Daoy (cell line): ENCODE measurements around the gene DAP. TPM values are rescaled to one million over a fixed set of nuclear protein-coding genes. Genes with fewer than 3 reads are reported as not detected.

ENCODE experiments used
- DNase-seq: peaks from one replicate; pipeline ENCODE4 v3.0.0-alpha.2; 2015; ENCODE audit warnings: low read depth
- total RNA-seq: library from RNA; depleted of rRNA; stranded (reverse); fragments of >200 nt; shearing (Covaris generic); gene quantifications from 2 replicates; pipeline ENCODE4 v1.2.3, GENCODE V29; 2014

Gene DAP
- total RNA-seq, 1 experiment from 2014 or later: 19.1 TPM

GRCh38 chr5:10690460-10691440 is 70.3 kb downstream of the DAP start:
- DNase-seq: no peak

- peak; percentile 53 for DNase-seq
Observed at GRCh38 chr5:10689391-10690081, 71.5 kb downstream of the DAP start.

GRCh38 chr5:10688651-10689171 is 72.3 kb downstream of the DAP start:
- DNase-seq: no peak

- no peak for DNase-seq
Observed at GRCh38 chr5:10686890-10687289, 74.1 kb downstream of the DAP start.

- no peak for DNase-seq
Observed at GRCh38 chr5:10685115-10685521, 75.9 kb downstream of the DAP start.

GRCh38 chr5:10684303-10685086 is 76.5 kb downstream of the DAP start:
- DNase-seq: no peak

- DNase-seq: no peak
Observed at GRCh38 chr5:10682801-10683525, 78.1 kb downstream of the DAP start.

GRCh38 chr5:10681731-10682679 is 79.0 kb downstream of the DAP start:
- DNase-seq: no peak

GRCh38 chr5:10680876-10681481 is 80.1 kb downstream of the DAP start:
- DNase-seq: no peak

GRCh38 chr5:10679336-10679988 is 81.6 kb downstream of the DAP start:
- DNase-seq: no peak

GRCh38 chr5:10678244-10678643 is 82.8 kb downstream of the DAP start:
- no peak for DNase-seq

- no peak for DNase-seq
Observed at GRCh38 chr5:10677533-10677932, 83.5 kb downstream of the DAP start.

GRCh38 chr5:10676946-10677345 is 84.1 kb downstream of the DAP start:
- no peak for DNase-seq

- DNase-seq: peak; percentile 24
Observed at GRCh38 chr5:10676224-10676623, 84.8 kb downstream of the DAP start.

GRCh38 chr5:10675177-10675700 is 85.8 kb downstream of the DAP start:
- no peak for DNase-seq

- DNase-seq: no peak
Observed at GRCh38 chr5:10674582-10674981, 86.5 kb downstream of the DAP start.

GRCh38 chr5:10674096-10674495 is 86.9 kb downstream of the DAP start:
- no peak for DNase-seq

GRCh38 chr5:10673407-10673806 is 87.6 kb downstream of the DAP start:
- DNase-seq: no peak

GRCh38 chr5:10673017-10673389 is 88.0 kb downstream of the DAP start:
- DNase-seq: no peak
